GM18498 (cell line): Measurements from ENCODE around the gene OS9.
"Not testable (repeated sequence)": the region's sequence is repeated elsewhere in the genome, so short reads cannot be mapped to it uniquely, and the experiment has no call there.

Experiments used
- ATAC-seq: cut with Tn5 transposase; IDR thresholded peaks from one replicate; pipeline ENCODE4 v1.9.1; 2021; ENCODE audit warnings: mild to moderate bottlenecking, moderate library complexity; ENCODE audit not compliant: unreplicated experiment

The OS9 gene

GRCh38 chr12:57694459-57695019 lies 607 bp downstream of the OS9 start:
- ATAC-seq: no peak

- no peak for ATAC-seq
Measured at GRCh38 chr12:57695770-57696432, 2.0 kb downstream of the OS9 start.

GRCh38 chr12:57697076-57697475 lies 3.1 kb downstream of the OS9 start:
- no peak for ATAC-seq

GRCh38 chr12:57698414-57698813 lies 4.5 kb downstream of the OS9 start:
- ATAC-seq: no peak

- ATAC-seq: no peak
Measured at GRCh38 chr12:57700317-57700716, 6.4 kb downstream of the OS9 start.

- no peak for ATAC-seq
Measured at GRCh38 chr12:57707250-57707649, 13.3 kb downstream of the OS9 start.

- ATAC-seq: no peak
Measured at GRCh38 chr12:57708296-57708695, 14.4 kb downstream of the OS9 start.

- ATAC-seq: no peak
Measured at GRCh38 chr12:57712701-57713100, 18.8 kb downstream of the OS9 start.

- ATAC-seq: no peak
Measured at GRCh38 chr12:57713209-57713608, 19.3 kb downstream of the OS9 start.

GRCh38 chr12:57715036-57715748 lies 21.3 kb downstream of the OS9 start:
- not testable (repeated sequence) for ATAC-seq

GRCh38 chr12:57715786-57716185 lies 21.9 kb downstream of the OS9 start:
- no peak for ATAC-seq

GRCh38 chr12:57716305-57716704 lies 22.4 kb downstream of the OS9 start:
- no peak for ATAC-seq

- ATAC-seq: no peak
Measured at GRCh38 chr12:57717131-57717530, 23.2 kb downstream of the OS9 start.

- ATAC-seq: no peak
Measured at GRCh38 chr12:57717846-57718640, 24.1 kb downstream of the OS9 start.

- ATAC-seq: no peak
Measured at GRCh38 chr12:57718641-57719528, 25.0 kb downstream of the OS9 start.

GRCh38 chr12:57719777-57720605 lies 26.1 kb downstream of the OS9 start:
- ATAC-seq: no peak

- ATAC-seq: no peak
Measured at GRCh38 chr12:57720606-57721595, 27.0 kb downstream of the OS9 start.

GRCh38 chr12:57721846-57722608 lies 28.1 kb downstream of the OS9 start:
- ATAC-seq: not testable (repeated sequence)
